ENCODE measurements around the gene ADH4.

GRCh38 chr4:99154658-99155342 is 10.7 kb upstream of the ADH4 start:
- TF ChIP-seq CTCF (conservative IDR thresholded peaks at IDR 0.05; ENCODE audit: low read length), result no peak
- no peak for TF ChIP-seq EZH2phosphoT487 (IDR thresholded peaks at IDR 0.05; ENCODE audit: borderline replicate concordance)
